LNCAP (cell line): ENCODE results near the gene SOS2.

Experiments
- TF ChIP-seq, protein P1 (sequence below): fragments of 450-650 bp; IDR thresholded peaks from 2 replicates; pipeline ENCODE4 v1.5.1; 2017; ENCODE audit warnings: mild to moderate bottlenecking

The SOS2 gene

GRCh38 chr14:50091240-50091913, 140.0 kb downstream of the SOS2 start:
- TF ChIP-seq, protein P1, sequence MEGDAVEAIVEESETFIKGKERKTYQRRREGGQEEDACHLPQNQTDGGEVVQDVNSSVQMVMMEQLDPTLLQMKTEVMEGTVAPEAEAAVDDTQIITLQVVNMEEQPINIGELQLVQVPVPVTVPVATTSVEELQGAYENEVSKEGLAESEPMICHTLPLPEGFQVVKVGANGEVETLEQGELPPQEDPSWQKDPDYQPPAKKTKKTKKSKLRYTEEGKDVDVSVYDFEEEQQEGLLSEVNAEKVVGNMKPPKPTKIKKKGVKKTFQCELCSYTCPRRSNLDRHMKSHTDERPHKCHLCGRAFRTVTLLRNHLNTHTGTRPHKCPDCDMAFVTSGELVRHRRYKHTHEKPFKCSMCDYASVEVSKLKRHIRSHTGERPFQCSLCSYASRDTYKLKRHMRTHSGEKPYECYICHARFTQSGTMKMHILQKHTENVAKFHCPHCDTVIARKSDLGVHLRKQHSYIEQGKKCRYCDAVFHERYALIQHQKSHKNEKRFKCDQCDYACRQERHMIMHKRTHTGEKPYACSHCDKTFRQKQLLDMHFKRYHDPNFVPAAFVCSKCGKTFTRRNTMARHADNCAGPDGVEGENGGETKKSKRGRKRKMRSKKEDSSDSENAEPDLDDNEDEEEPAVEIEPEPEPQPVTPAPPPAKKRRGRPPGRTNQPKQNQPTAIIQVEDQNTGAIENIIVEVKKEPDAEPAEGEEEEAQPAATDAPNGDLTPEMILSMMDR, result no peak

GRCh38 chr14:50089208-50089607, 142.2 kb downstream of the SOS2 start:
- TF ChIP-seq, protein P1, result no peak

DNA sequence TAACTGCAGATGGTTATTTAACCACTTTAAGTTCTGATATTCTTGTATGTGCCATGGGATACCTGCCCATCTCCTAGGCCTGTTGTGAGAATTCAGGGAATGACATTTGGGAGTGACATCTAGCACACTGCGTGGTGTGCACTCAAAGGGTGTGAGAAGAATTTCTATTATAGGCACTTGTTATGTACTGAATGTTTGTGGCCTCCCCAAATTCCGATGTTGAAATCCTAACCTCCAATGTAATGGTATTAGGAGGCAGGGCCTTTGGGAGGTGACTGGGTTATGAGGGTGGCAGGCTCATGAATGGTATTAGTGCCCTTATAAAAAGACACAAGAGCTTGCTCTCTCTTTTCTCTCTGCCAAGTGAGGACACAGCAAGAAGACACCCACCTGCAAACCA, 142.6 kb downstream of the SOS2 start:
- TF ChIP-seq, protein P1, result no peak

GRCh38 chr14:50088117-50088515, 143.3 kb downstream of the SOS2 start:
- TF ChIP-seq, protein P1, result no peak

GRCh38 chr14:50087341-50088116, 143.8 kb downstream of the SOS2 start:
- TF ChIP-seq, protein P1, result no peak

GRCh38 chr14:50086321-50086711, 145.1 kb downstream of the SOS2 start:
- TF ChIP-seq, protein P1, result no peak

- TF ChIP-seq, protein P1, result no peak
Measured at GRCh38 chr14:50085570-50086320, 145.6 kb downstream of the SOS2 start.
